K562 (cell line): Measurements from ENCODE around the gene EGFR.

Experiments
- ATF4 ChIP-seq: fragments of 450-650 bp; formaldehyde crosslinking; IDR thresholded peaks from 2 replicates; pipeline ENCODE4 v1.4.0; 2022; ENCODE audit warnings: mild to moderate bottlenecking, moderate library complexity
- CHAMP1 ChIP-seq: fragments of 450-650 bp; IDR thresholded peaks from 2 replicates; pipeline ENCODE4 v1.6.1; 2016; ENCODE audit warnings: mild to moderate bottlenecking
- MLX ChIP-seq, 2 experiments: fragments of 450-650 bp in 1 of 2; sonication (generic) in 1 of 2; formaldehyde crosslinking; conservative IDR thresholded peaks; 2 replicates each; pipeline versions ENCODE4 v1.4.0 to v1.8.1; 2020 to 2022; ENCODE audit warnings: mild to moderate bottlenecking in 1 of 2, missing genetic modification reagents in 1 of 2
- POLR2A ChIP-seq: fragments of 450-650 bp; conservative IDR thresholded peaks from 2 replicates; pipeline ENCODE4 v1.6.1; 2016
- ZBTB33 ChIP-seq: sonication (generic); formaldehyde crosslinking; IDR thresholded peaks from 2 replicates; pipeline ENCODE4 v1.8.1; 2023; ENCODE audit warnings: mild to moderate bottlenecking, missing genetic modification reagents

- TF ChIP-seq CHAMP1 (no peak), POLR2A (no peak), ATF4 (CRISPR knock-in tag) (no peak), MLX (CRISPR knock-in tag; conservative IDR thresholded peaks at IDR 0.05) (no peak), ZBTB33 (CRISPR knock-in tag) (no peak)
Observed at GRCh38 chr7:55048221-55048859, 29.5 kb downstream of the EGFR start.
